Osteocyte (in vitro differentiated cells): ENCODE results near the gene HTR4. TPM values are rescaled to one million over a fixed set of nuclear protein-coding genes. Genes with fewer than 3 reads are reported as not detected.

ENCODE experiments used
- DNase-seq: peaks from one replicate; pipeline ENCODE4 v3.0.0; 2021; ENCODE audit warnings: mixed read lengths; ENCODE audit not compliant: unreplicated experiment; ENCODE audit errors: extremely low spot score
- H3K27ac Mint-ChIP-seq: one replicate; pipeline ENCODE4 v1.8.0; 2021; ENCODE audit warnings: mild to moderate bottlenecking, mixed read lengths; ENCODE audit not compliant: unreplicated experiment
- H3K27me3 Mint-ChIP-seq: one replicate; pipeline ENCODE4 v1.8.0; 2021; ENCODE audit warnings: mixed read lengths; ENCODE audit not compliant: unreplicated experiment
- H3K36me3 Mint-ChIP-seq: one replicate; pipeline ENCODE4 v1.8.0; 2021; ENCODE audit warnings: mixed read lengths; ENCODE audit not compliant: unreplicated experiment
- H3K4me1 Mint-ChIP-seq: one replicate; pipeline ENCODE4 v1.8.0; 2021; ENCODE audit warnings: mixed read lengths; ENCODE audit not compliant: unreplicated experiment
- H3K4me3 Mint-ChIP-seq: one replicate; pipeline ENCODE4 v1.8.0; 2021; ENCODE audit warnings: mild to moderate bottlenecking, moderate library complexity, mixed read lengths; ENCODE audit not compliant: unreplicated experiment
- H3K9me3 Mint-ChIP-seq: one replicate; pipeline ENCODE4 v1.8.0; 2021; ENCODE audit warnings: mixed read lengths; ENCODE audit not compliant: unreplicated experiment
- CTCF ChIP-seq: fragments of 200-600 bp; sonication (generic); IDR thresholded peaks from 2 replicates; pipeline ENCODE4 v1.5.0; 2021; ENCODE audit warnings: antibody characterized with exemption, mild to moderate bottlenecking, moderate library complexity
- total RNA-seq: library from RNA; stranded (reverse); gene quantifications from 2 replicates; pipeline ENCODE4 v1.2.1, GENCODE V29; 2021

The HTR4 gene
- total RNA-seq, 1 donor from 2014 or later: not detected

- Mint-ChIP-seq H3K27ac (no peak overlapping the region), H3K36me3 (peaks cover 51% of the 10 kb centered on the region)
Measured at GRCh38 chr5:148436029-148436428, 218.3 kb downstream of the HTR4 start.

GRCh38 chr5:148433826-148434225 lies 220.5 kb downstream of the HTR4 start:
- TF ChIP-seq CTCF: no peak
- H3K27me3 Mint-ChIP-seq: no peaks in the 10 kb centered on the region
- no peak overlapping the region for H3K4me3 Mint-ChIP-seq
- H3K9me3 Mint-ChIP-seq: no peaks in the 10 kb centered on the region
- H3K36me3 Mint-ChIP-seq: peaks cover 48% of the 10 kb centered on the region
- H3K27ac Mint-ChIP-seq: no peak overlapping the region
- H3K4me1 Mint-ChIP-seq: no peaks in the 10 kb centered on the region
- DNase-seq: no peak

More at GRCh38 chr5:148436029-148436428, 218.3 kb downstream of the HTR4 start:
- H3K4me3 Mint-ChIP-seq: no peak overlapping the region
- H3K9me3 Mint-ChIP-seq: no peaks in the 10 kb centered on the region
- no peak for TF ChIP-seq CTCF
- no peaks in the 10 kb centered on the region for H3K27me3 Mint-ChIP-seq
- H3K4me1 Mint-ChIP-seq: no peaks in the 10 kb centered on the region
- no peak for DNase-seq

Other genes starting within 250 kb of the HTR4 start
- 6.6 and 7.1 TPM in 2 replicates for gene ADRB2, start 172.1 kb upstream of the HTR4 start, total RNA-seq